GM19397 (cell line): ENCODE data around the gene CYP2R1.
A peak's percentile ranks its signal among the peaks of the same experiment; 100 is the strongest.
"Not testable (repeated sequence)": the region's sequence is repeated elsewhere in the genome, so short reads cannot be mapped to it uniquely, and the experiment has no call there.

Experiments
- ATAC-seq: cut with Tn5 transposase; IDR thresholded peaks from one replicate; pipeline ENCODE4 v1.9.1; 2021; ENCODE audit warnings: mild to moderate bottlenecking, moderate library complexity; ENCODE audit not compliant: unreplicated experiment

Gene CYP2R1

DNA sequence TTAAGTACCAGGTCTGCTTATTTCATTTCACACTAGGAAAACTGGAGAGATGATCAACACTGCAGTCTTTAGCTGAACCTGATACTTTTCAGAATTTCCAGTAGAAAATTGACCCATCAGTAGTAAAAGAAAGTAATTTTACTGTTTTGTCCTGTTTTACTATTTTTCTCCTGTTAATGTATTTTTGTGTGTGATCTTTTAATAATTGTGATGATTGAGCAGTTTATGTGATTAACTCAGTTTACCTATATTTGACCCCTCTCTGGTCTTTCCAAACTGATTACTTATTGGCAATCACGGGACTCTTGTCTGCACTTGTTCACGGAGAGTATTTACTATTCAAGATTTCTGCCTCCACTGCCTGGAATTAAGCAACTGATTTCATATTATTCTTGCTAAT is 546 bp upstream of the CYP2R1 start:
- no peak for ATAC-seq

- peak; percentile 54 for ATAC-seq
These were observed 642 bp downstream of the CYP2R1 start for GRCh38 chr11:14891143-14892035.

DNA sequence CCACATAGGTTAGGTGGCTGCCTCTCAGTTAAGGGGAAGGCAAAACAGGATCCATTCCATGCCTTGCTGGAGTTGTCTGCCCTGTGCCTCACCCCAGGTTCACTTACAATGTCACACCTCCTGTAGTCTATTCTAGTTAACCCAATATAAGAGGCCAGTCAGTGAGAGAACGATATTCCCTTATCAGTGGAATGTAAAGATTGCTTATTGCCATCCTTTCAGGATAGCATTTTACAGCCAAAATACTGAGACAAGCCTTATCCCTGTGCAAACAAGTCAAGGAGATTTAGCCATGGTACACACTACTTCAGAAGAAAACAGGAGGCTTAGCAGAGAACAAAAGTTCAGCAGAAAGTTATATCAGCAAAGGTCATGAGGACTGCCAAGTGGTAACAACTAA is 5.5 kb downstream of the CYP2R1 start:
- ATAC-seq: no peak

DNA sequence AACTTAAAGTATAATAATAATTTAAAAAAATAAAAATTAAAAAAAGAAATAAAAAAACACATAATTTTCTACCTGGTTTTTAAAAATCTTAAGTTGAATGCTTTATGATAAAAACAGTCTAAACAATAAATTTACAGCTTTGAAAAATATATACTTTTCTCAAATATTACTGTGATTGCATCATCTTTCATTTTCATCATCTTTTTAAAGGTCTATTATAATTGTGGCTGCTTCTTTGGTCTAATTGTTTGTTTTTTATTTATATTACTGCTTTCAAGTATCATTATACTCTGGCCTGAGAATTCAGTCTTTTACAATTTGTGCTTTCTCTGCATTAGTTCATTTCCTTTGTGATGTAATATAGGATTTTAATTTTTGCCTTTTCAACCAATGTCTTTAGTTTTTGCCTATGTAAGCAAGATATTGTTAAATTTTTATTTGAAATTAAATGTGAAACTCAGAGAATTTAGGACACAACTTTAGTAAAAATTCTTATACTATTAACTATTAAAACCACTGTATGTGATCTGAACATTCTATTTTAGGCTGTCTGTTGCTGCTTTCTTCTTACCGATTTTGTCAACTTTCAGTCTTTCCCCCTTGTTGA is 7.3 kb downstream of the CYP2R1 start:
- no peak for ATAC-seq

- ATAC-seq: not testable (repeated sequence)
These were observed 8.3 kb downstream of the CYP2R1 start for GRCh38 chr11:14883683-14884082.

DNA sequence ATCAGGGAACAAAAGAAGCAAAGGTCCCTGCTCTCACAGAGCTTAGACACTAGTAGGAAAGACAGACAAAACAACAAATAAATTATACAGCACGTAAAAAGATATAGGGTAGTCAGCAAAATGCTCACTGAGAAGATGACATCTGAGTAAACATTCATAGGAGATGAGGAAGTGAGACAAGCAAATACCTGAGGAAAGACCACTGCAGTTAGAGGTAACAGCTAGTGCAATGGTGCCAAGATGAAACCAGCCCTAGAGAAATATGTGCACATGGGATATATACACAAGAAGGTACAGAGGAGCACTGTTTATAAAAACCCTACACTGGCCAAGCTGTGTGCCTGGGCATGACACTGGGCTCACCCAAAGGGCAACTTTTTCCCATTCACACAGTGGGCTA is 9.8 kb downstream of the CYP2R1 start:
- no peak for ATAC-seq

DNA sequence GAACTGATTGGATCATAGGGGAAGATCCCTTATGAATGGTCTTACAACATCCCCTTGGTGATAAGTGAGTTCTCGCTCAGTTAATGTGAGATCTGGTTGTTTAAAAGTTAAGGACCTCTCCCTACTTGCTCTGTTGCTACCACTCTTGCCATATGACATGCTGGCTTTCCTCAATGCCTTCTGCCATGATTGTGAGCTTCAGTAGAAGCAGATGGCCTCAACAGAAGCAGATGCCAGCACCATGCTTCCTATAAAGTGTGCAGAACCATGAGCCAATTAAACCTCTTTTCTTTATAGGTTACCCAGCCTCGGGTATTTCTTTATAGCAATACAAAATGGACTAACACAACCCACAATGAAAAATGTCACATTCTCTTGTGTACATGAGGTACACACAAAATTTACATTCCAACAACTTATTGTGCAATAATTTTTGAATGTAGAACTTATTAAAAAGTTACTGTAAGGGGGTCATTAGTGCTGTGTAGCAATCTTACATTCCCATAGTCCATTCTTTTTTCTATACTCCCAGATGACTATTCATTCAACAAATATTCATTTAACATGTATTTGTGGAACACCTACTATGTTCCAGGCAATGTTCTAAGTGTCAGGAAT is 10.3 kb downstream of the CYP2R1 start:
- ATAC-seq: no peak

DNA sequence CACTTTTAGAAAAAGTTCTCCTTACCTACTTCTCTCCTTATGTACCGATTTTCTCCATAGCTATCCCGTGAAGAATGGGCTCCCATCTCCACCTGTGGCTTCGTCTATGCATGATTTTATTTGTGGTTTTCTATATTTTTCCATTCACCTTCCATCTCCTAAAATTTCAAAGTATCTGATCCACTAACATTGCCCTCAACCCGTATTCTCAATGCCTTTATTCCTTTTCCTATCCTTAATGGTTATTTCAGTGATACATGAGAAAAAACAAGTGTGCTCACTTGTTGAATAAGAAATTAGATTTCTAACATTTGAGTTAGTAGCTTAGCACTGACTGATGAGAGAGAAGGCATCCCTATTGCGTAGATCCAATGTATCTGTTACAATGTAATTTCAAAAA is 16.9 kb downstream of the CYP2R1 start:
- no peak for ATAC-seq

GRCh38 chr11:14873632-14874031 is 18.4 kb downstream of the CYP2R1 start:
- ATAC-seq: no peak

- ATAC-seq: no peak
These were observed 20.0 kb downstream of the CYP2R1 start for GRCh38 chr11:14872032-14872431.

DNA sequence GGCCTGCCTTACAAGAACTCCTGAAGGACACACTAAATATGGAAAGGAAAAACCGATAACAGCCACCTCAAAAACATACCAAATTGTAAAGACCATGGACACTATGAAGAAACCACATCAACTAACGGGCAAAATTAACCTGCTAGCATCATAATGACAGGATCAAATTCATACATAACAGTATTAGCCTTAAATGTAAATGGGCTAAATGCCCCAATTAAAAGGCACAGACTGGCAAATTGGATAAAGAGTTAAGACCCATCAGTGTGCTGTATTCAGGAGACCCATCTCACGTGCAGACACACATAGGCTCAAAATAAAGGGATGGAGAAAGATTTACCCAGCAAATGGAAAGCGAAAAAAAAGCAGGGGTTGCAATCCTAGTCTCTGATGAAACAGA is 28.3 kb downstream of the CYP2R1 start:
- not testable (repeated sequence) for ATAC-seq

DNA sequence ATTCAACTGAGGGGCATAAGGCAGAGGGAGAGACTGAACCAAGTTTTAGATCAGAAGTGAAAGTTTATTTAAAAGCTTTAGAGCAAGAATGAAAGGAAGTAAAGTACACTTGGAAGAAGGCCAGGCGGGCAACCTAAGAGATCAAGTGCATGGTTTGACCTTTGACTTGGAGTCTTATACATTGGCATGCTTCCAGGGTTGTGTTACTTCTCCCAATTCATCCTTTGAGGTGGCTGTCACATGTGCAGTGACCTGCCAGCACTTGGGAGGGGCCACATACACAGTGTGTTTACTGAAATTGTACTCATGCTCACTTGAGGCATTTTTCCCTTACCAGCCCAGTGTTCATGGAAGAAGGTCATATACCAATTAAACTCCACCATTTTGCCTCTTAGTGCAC is 30.4 kb downstream of the CYP2R1 start:
- ATAC-seq: no peak

DNA sequence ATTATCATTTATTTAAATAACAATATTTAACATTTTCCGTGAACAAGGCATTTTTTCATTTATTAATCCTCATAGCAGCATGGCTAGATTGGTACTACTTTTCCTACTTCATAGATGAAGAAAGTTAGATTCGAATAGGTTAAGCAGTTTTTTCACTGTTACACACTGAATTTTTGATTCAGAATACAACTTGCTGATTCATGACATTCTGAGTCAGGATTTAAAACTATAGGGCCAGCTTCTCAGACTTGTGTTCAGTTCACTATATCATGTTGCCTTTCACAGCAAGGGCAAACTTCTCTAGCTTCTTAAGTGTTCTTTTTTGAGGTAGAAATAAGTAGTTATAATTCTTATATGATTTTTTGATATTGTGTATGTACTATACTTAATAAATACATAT is 31.5 kb downstream of the CYP2R1 start:
- no peak for ATAC-seq

DNA sequence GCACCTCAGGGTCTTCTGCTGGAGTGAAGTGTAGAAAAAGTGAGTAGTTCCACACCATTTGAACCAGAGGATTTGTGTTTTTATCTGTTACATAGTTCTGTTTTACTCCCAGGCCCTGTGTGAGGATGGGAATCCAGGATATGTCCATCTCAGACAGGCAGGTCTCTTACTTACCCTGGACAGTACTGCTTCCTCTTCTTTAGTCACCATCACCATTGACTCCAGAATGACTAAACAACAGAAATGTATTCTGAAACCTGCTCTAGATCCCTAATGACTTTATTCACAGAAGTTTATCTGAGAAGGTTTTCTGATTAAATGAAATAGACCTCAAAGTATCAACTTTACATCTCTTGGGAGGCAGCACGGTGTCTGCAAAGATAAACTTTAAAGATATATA is 33.6 kb downstream of the CYP2R1 start:
- no peak for ATAC-seq

GRCh38 chr11:14857621-14858020 is 34.4 kb downstream of the CYP2R1 start:
- ATAC-seq: no peak

DNA sequence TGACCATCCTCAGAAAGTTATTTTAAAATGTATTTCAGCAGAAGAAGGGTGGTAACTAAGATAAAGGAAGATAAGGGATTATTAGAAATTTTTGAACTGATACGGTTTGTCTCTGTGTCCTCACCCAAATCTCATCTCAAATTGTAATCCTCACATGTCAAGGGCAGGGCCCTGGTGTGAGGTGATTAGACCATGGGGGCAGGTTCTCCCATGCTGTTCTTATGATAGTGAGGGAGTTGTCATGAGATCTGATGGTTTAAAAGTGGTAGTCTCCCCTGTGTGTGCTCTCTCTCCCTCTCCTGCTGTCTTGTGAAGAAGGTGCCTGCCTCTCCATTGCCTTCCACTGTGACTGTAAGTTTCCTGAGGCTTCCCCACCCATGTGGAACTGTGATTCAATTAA is 36.1 kb downstream of the CYP2R1 start:
- ATAC-seq: no peak

- ATAC-seq: no peak
These were observed 38.0 kb downstream of the CYP2R1 start for GRCh38 chr11:14854057-14854456.

DNA sequence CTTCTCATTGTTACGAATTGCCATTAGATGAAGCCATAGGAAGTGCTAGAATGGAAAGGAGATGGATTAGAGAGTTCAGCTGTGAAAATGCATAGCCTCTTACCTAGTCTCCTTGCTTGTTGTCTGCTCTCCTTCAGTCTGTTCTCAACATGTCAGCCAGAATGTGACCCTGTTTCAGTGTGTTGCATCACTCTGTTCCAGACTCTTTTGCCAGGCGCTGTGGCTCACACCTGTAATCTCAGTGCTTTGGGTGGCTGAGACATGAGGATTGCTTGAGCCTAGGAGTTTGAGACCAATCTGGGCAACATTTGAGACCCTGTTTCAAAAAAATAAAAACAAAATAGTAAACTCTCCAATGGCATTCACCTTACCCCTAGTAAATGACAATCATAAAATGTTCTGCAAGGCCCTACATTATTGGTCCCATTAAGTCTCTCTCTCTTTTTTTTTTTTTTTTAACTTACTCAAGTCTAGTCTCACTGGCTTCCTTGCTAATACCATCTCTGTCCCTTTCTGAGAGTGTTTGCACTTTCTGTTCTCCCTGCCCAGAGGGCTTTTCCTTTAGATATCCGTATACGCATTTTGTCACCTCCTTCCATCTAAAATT is 39.4 kb downstream of the CYP2R1 start:
- ATAC-seq: no peak

DNA sequence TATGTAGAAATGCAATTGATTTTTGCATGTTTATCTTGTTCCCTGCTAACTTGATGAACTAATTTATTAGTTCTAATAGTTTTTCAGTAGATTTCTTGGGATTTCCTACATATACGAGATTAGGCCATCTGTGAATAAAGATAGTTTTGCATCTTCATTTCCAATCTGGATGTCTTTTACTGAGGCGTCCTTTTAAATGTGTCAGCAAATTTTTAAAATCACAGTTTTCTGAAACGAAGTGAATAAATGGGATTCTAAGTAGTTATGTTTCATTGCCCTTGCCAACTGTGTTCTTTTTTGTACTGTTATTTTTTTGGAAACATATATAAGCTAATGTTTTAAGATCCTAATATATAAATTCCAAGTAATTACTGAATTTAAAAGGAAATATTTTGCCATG is 50.0 kb downstream of the CYP2R1 start:
- no peak for ATAC-seq

- no peak for ATAC-seq
These were observed 56.2 kb downstream of the CYP2R1 start for GRCh38 chr11:14835496-14836492.
